Ishikawa (cell line): ENCODE data around the gene FAM131C.

Experiments
- CEBPB ChIP-seq: IDR thresholded peaks from 2 replicates; pipeline ENCODE4 v1.6.1; 2012
- CREB1 ChIP-seq: IDR thresholded peaks from 2 replicates; pipeline ENCODE4 v1.6.1; 2012; ENCODE audit warnings: low read depth
- EGR1 ChIP-seq: IDR thresholded peaks from 2 replicates; pipeline ENCODE4 v1.6.1; 2012
- EP300 ChIP-seq: IDR thresholded peaks from 2 replicates; pipeline ENCODE4 v1.6.1; 2012; ENCODE audit warnings: borderline replicate concordance
- FOXM1 ChIP-seq: IDR thresholded peaks from 2 replicates; pipeline ENCODE4 v1.6.1; 2012; ENCODE audit warnings: low read depth, borderline replicate concordance
- NFIC ChIP-seq: IDR thresholded peaks from 2 replicates; pipeline ENCODE4 v1.6.1; 2012
- RAD21 ChIP-seq: IDR thresholded peaks from 2 replicates; pipeline ENCODE4 v1.6.1; 2012; ENCODE audit warnings: low read depth
- TAF1 ChIP-seq: IDR thresholded peaks from 2 replicates; pipeline ENCODE4 v1.6.1; 2012; ENCODE audit warnings: low read depth, mild to moderate bottlenecking
- TCF12 ChIP-seq: IDR thresholded peaks from 2 replicates; pipeline ENCODE4 v1.6.1; 2012; ENCODE audit warnings: low read depth
- TEAD4 ChIP-seq: IDR thresholded peaks from 2 replicates; pipeline ENCODE4 v1.6.1; 2012
- YY1 ChIP-seq: IDR thresholded peaks from 2 replicates; pipeline ENCODE4 v1.6.1; 2012; ENCODE audit warnings: low read depth
- ZBTB7A ChIP-seq: IDR thresholded peaks from 2 replicates; pipeline ENCODE4 v1.6.1; 2012; ENCODE audit warnings: low read depth
- TF ChIP-seq, protein P1 (sequence below): IDR thresholded peaks from 2 replicates; pipeline ENCODE4 v1.6.1; 2012
- TF ChIP-seq, protein P2 (sequence below): IDR thresholded peaks from 2 replicates; pipeline ENCODE4 v1.6.1; 2012
- TF ChIP-seq, protein P3 (sequence below): IDR thresholded peaks from 2 replicates; pipeline ENCODE4 v1.6.1; 2012; ENCODE audit warnings: low read depth, mild to moderate bottlenecking

The FAM131C gene

DNA sequence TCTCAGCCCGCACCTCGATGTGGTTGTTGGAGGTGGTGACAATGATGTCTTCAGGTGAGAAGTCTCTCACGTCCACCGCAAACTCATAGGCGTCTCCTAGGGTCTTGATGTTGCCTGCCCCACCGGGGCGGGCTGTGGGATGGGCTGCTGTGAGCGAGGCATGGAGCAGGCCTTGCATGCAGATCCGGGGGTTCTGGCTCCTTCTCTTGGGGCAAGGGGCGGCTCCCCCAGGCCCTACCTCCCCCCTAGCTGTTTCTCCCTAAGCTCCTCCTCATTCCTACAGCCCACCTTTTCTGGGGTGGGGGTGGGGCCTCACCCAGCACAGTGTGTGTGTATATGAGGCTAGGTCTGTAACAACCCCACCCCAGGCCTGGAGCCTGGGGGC, 56.4 kb downstream of the FAM131C start:
- TF ChIP-seq TCF12 (no peak), YY1 (no peak), RAD21 (no peak), FOXM1 (no peak), CEBPB (no peak)
- TF ChIP-seq, protein P1, sequence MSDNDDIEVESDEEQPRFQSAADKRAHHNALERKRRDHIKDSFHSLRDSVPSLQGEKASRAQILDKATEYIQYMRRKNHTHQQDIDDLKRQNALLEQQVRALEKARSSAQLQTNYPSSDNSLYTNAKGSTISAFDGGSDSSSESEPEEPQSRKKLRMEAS = no peak

DNA sequence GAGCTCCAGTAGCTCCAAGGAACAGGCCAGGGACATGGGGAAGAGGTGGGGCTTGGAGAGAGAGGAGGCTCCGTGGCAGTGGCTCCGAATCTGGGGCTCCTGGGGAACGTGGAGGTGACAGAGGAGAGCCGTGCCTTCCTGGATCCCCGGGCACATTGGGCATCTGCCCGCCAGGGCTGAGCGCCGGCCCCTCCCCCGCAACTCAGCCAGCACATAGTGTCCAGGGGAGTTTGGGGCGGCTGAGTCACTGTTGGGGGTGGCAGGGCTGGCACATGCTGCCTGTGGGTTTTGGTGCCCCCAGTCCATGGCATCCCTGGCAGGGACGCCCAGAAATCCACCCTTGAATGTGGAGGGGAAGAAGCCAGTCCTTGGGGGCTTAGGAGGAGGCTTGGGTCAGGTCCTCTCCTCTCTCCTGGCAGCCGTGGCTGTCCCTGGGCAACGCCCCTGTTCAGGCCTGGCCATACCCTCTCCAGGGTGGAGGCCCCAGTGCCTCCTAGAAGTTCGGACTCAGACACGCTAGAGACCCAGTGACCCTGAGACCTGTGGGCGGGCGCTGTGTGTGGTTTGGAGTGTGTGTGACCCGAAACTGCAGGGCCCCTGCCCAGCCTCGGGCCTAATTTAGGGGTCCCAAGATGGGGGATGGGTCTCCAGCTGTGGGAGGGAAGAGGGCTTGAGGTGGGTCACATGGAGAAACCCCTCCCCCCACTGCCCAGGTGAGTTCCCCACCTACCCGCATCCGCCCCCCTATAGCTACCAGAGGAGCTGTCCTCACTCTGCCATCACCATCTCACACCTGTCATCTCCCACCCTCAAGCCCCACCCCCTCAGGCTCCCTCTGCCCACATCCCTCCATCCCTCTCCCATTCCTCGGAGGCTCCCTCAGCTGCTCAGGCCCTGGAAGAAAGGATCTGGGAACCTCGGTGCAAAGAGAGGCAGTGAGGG, 57.2 kb downstream of the FAM131C start:
- TF ChIP-seq, protein P2, sequence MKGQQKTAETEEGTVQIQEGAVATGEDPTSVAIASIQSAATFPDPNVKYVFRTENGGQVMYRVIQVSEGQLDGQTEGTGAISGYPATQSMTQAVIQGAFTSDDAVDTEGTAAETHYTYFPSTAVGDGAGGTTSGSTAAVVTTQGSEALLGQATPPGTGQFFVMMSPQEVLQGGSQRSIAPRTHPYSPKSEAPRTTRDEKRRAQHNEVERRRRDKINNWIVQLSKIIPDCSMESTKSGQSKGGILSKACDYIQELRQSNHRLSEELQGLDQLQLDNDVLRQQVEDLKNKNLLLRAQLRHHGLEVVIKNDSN = no peak

DNA sequence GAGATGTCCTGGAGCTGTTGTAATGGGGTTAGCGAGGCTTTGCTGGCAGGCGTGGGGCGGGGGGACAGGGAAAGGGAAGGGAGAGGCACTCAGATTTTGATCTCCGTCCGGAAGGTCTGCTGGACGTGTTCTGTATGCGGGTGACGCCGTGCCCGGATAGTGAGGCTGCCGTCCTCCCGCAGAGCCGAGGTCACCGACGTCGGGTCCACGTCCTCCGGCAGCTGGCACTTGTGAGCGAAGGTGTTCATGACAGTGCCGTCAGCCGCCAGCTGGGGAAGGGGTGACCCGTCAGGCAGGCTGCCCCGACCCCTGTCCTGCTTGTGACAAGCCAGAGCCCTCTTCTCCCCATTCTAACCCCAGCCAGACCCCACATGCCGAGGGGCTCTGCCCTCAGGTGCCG, 58.0 kb downstream of the FAM131C start:
- TF ChIP-seq TCF12 (no peak), CREB1 (no peak), ZBTB7A (no peak), FOXM1 (no peak), TAF1 (no peak), YY1 (no peak), NFIC (no peak), EP300 (no peak), TEAD4 (no peak), RAD21 (no peak), CEBPB (no peak), EGR1 (no peak)
- TF ChIP-seq, protein P1 = no peak
- TF ChIP-seq, protein P3, sequence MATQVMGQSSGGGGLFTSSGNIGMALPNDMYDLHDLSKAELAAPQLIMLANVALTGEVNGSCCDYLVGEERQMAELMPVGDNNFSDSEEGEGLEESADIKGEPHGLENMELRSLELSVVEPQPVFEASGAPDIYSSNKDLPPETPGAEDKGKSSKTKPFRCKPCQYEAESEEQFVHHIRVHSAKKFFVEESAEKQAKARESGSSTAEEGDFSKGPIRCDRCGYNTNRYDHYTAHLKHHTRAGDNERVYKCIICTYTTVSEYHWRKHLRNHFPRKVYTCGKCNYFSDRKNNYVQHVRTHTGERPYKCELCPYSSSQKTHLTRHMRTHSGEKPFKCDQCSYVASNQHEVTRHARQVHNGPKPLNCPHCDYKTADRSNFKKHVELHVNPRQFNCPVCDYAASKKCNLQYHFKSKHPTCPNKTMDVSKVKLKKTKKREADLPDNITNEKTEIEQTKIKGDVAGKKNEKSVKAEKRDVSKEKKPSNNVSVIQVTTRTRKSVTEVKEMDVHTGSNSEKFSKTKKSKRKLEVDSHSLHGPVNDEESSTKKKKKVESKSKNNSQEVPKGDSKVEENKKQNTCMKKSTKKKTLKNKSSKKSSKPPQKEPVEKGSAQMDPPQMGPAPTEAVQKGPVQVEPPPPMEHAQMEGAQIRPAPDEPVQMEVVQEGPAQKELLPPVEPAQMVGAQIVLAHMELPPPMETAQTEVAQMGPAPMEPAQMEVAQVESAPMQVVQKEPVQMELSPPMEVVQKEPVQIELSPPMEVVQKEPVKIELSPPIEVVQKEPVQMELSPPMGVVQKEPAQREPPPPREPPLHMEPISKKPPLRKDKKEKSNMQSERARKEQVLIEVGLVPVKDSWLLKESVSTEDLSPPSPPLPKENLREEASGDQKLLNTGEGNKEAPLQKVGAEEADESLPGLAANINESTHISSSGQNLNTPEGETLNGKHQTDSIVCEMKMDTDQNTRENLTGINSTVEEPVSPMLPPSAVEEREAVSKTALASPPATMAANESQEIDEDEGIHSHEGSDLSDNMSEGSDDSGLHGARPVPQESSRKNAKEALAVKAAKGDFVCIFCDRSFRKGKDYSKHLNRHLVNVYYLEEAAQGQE = no peak
- TF ChIP-seq, protein P2 = no peak

DNA sequence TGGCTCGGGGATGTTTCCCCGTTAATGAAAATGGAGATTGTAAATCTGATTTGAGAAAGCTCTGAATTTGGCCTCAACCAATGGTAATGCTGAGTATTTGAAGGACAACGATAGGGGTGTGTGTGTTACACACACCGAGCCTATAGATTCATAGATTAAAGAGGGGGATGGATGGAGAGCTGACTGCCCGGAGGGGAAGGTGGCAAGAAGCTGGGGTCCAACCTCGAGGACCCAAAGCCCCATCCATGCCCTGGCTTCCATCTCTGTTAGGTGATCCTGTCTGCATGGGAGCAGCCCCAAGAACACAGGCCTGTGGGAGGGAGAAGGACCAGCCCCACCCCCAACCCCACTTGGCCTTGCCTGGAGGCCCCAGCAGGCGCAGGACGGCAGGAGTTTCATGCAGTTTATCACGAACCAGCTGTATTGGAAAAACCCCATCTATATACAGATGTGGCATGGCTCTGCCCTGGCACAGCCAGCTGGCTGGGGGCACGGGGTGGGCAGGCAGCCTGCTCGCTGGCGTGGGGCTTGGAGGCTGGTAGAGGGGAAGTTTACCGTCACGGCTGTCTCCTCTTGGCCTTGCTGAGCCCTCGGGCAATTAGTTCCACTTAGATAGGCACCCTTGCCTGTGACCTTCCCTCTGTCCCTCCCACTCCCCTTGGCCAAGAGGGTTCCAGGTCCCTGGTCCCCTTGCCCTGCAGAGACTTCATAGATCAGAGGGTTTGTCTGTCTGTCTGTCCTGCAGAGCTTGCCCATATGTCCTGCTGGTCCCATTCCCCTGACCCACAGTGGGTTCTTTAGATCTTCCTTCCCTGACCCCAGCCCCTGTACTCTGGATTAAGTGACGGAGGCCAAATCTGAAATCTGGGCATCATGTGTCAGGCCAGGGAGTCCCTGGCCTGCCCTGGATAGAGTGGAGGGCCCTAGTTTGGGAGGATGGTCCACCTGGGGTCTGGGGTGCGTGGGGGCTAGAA, 58.7 kb downstream of the FAM131C start:
- TF ChIP-seq, protein P2 = peak; percentile 36
- TF ChIP-seq TEAD4 (no peak), YY1 (no peak), NFIC (no peak), EP300 (no peak), TCF12 (no peak)
- TF ChIP-seq, protein P1 = no peak

- TF ChIP-seq, protein P1 = no peak
- no peak for TF ChIP-seq TCF12
- no peak for TF ChIP-seq CEBPB
- no peak for TF ChIP-seq RAD21
- TF ChIP-seq EGR1 = no peak
- TF ChIP-seq TAF1 = no peak
- no peak for TF ChIP-seq YY1
- no peak for TF ChIP-seq CREB1
These were observed 59.6 kb downstream of the FAM131C start for GRCh38 chr1:16013908-16014258.

DNA sequence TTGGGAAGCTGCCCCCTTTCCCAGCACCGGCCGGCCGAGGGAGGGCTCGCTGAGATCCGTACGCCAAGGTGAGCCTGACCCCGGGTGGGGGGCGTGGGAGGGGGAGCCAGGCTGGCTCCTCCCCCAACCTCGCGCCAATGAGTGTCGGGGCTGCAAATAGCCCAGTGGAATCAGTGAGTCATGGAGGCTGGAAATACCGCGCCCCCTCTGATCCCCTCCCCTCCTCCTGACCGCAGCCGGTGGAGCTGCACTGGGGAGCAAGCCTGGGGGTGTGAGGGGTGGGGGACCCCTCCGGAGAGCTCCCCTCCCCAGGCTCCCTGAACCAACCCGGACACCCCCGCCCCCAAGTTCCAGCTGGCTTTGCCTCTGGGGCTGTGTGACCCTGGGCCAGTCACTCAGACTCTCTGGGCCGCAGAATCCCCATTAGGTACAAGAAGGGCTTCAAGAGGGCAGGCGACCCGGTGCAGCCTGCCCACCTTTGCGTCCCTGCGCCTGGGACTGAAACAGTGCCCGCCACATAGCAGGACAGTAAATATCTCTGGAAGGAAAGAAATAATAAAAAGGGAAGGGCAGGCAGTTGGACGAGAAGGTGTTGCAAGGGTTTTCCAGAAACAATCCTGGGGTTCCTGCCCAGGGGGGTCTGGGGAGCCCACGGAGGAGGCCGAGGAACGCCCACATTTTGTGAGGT, 60.1 kb downstream of the FAM131C start:
- TF ChIP-seq EGR1 (no peak), ZBTB7A (peak; percentile 100), NFIC (peak; percentile 40; the same call in 1 of the 2 replicates), CREB1 (no peak), TCF12 (no peak), EP300 (peak; percentile 25; the same call in 1 of the 2 replicates), RAD21 (no peak), TAF1 (peak; percentile 21; the same call in 1 of the 2 replicates), TEAD4 (peak; percentile 39; the same call in 1 of the 2 replicates), YY1 (no peak), CEBPB (no peak), FOXM1 (no peak)
- TF ChIP-seq, protein P1 = no peak
- TF ChIP-seq, protein P3 = no peak
- TF ChIP-seq, protein P2 = no peak
